H7 (cell line): Measurements from ENCODE around the gene RCCD1. TPM values are rescaled to one million over a fixed set of nuclear protein-coding genes. Genes with fewer than 3 reads are reported as not detected.
"Not testable (repeated sequence)": the region's sequence is repeated elsewhere in the genome, so short reads cannot be mapped to it uniquely, and the experiment has no call there.

Source experiments
- DNase-seq: peaks from one replicate; pipeline ENCODE4 v3.0.0; 2012
- H3K27me3 ChIP-seq: 2 replicates; pipeline ENCODE4 v1.6.0; 2011; ENCODE audit warnings: mild to moderate bottlenecking, low read length; ENCODE audit not compliant: control insufficient read depth, insufficient read depth
- H3K36me3 ChIP-seq: replicated peaks from 2 replicates; pipeline ENCODE4 v1.5.1; 2011; ENCODE audit warnings: low read length; ENCODE audit not compliant: control insufficient read depth, insufficient read depth
- H3K4me3 ChIP-seq: 2 replicates; pipeline ENCODE4 v1.5.1; 2011; ENCODE audit warnings: low read depth, mild to moderate bottlenecking, control low read depth, low read length, moderate library complexity; ENCODE audit not compliant: insufficient read depth
- total RNA-seq: library from RNA; depleted of rRNA; stranded (reverse); fragments of >200 nt; shearing (Covaris generic); gene quantifications from 2 replicates; pipeline ENCODE4 v1.2.3, GENCODE V29; 2014; rRNA removed

The RCCD1 gene
- 28.3 and 39.4 TPM in 2 replicates for total RNA-seq

GRCh38 chr15:90954712-90955623, at the start of gene RCCD1:
Gene RCCD1 (plus strand): TSS chr15:90954884. CDS start chr15:90956735, 1,851 bp downstream.
- peak within 1 kb of the TSS; percentile 68 for H3K4me3 ChIP-seq
- peaks cover 4% of the 10 kb centered on the region; the same call in 1 of the 2 replicates for H3K27me3 ChIP-seq
- DNase-seq = peak; percentile 99
- H3K36me3 ChIP-seq = peaks cover 13% of the 10 kb centered on the region

GRCh38 chr15:90905306-90906180, 49.1 kb upstream of the RCCD1 start:
- H3K27me3 ChIP-seq = peaks cover 11% of the 10 kb centered on the region
- H3K36me3 ChIP-seq = peaks cover 1% of the 10 kb centered on the region
- DNase-seq = no peak
- no peak overlapping the region for H3K4me3 ChIP-seq

DNA sequence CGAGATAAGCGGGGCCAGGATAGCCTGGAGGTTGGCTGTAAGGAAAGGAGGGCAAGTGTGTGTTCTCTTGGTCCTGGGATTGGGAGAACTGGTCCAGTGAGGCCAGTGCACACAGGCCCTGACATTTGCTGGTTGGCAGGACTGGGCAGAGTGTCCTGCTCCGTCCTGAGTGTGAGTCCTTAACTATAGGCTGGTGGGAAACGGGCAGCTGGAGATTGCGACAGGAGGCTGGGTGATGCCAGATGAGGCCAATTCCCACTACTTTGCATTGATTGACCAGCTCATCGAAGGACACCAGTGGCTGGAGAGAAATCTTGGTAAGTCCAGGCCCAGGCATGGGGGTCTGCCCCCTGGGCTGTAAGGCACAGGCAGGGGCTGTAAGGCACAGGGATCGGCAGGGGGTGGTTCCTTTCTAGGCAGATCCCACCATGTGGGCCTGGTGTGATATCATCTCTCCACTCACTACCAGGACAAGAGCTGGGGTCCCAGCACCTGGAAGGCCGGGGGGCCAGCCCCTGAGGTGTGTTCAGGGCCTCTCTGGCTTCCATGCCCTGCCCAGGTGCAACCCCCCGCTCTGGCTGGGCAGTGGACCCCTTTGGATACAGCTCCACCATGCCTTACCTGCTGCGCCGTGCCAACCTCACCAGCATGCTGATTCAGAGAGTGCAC, 48.4 kb upstream of the RCCD1 start:
- H3K4me3 ChIP-seq = no peak overlapping the region
- H3K27me3 ChIP-seq = peaks cover 11% of the 10 kb centered on the region
- DNase-seq = no peak
- H3K36me3 ChIP-seq = peaks cover 1% of the 10 kb centered on the region

GRCh38 chr15:90907051-90907660, 47.5 kb upstream of the RCCD1 start:
- no peak for DNase-seq
- no peak overlapping the region for H3K4me3 ChIP-seq
- H3K27me3 ChIP-seq = peaks cover 11% of the 10 kb centered on the region
- H3K36me3 ChIP-seq = peaks cover 1% of the 10 kb centered on the region

GRCh38 chr15:90907838-90908507, 46.7 kb upstream of the RCCD1 start:
- Histone ChIP-seq H3K27me3 (peaks cover 11% of the 10 kb centered on the region), H3K4me3 (no peak overlapping the region), H3K36me3 (peaks cover 3% of the 10 kb centered on the region)
- no peak for DNase-seq

DNA sequence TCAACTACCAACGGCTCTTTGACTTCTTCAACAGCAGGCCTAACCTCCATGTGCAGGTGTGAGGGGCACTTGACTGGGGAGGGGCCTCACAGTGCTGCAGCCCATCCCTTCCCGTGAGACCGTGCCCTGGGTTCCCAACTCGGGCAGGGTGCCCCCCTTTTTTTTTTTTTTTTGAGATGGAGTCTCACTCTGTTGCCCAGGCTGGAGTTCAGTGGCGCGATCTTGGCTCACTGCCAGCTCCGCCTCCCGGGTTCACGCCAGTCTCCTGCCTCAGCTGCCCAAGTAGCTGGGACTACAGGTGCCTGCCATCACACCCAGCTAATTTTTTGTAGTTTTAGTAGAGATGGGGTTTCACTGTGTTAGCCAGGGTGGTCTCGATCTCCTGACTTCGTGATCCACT, 45.2 kb upstream of the RCCD1 start:
- not testable (repeated sequence) for DNase-seq, H3K4me3 ChIP-seq, H3K27me3 ChIP-seq, H3K36me3 ChIP-seq

DNA sequence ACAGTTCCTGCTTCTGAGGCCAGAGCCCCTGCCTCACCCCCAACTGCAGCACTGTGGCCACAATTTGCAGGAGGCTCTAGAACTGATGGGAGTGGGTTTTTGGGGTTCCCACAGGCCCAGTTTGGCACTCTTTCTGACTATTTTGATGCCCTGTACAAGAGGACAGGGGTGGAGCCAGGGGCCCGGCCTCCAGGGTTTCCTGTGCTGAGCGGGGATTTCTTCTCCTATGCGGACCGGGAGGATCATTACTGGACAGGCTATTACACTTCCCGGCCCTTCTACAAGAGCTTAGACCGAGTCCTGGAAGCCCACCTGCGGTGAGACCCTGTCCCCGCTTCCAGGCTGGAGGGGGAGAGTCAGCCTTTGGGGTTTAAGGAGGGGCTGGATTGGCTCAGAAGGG, 44.7 kb upstream of the RCCD1 start:
- DNase-seq = no peak
- Histone ChIP-seq H3K27me3 (no peaks in the 10 kb centered on the region), H3K36me3 (peaks cover 3% of the 10 kb centered on the region), H3K4me3 (no peak overlapping the region)

- no peak for DNase-seq
- Histone ChIP-seq H3K27me3 (no peaks in the 10 kb centered on the region), H3K4me3 (no peak overlapping the region), H3K36me3 (peaks cover 3% of the 10 kb centered on the region)
Observed at GRCh38 chr15:90910441-90911301, 44.0 kb upstream of the RCCD1 start.

GRCh38 chr15:90911302-90911623, 43.4 kb upstream of the RCCD1 start:
- DNase-seq = no peak
- Histone ChIP-seq H3K27me3 (no peaks in the 10 kb centered on the region), H3K36me3 (peaks cover 3% of the 10 kb centered on the region), H3K4me3 (no peak overlapping the region)

- Histone ChIP-seq H3K4me3 (no peak overlapping the region), H3K36me3 (peaks cover 3% of the 10 kb centered on the region), H3K27me3 (no peaks in the 10 kb centered on the region)
- DNase-seq = no peak
Observed at GRCh38 chr15:90911906-90912769, 42.5 kb upstream of the RCCD1 start.

- DNase-seq = no peak
- Histone ChIP-seq H3K4me3 (no peak overlapping the region), H3K27me3 (no peaks in the 10 kb centered on the region), H3K36me3 (peaks cover 2% of the 10 kb centered on the region)
Observed at GRCh38 chr15:90912770-90913075, 42.0 kb upstream of the RCCD1 start.

GRCh38 chr15:90913398-90913944, 41.2 kb upstream of the RCCD1 start:
- H3K36me3 ChIP-seq = peaks cover 2% of the 10 kb centered on the region
- no peak overlapping the region for H3K4me3 ChIP-seq

More at GRCh38 chr15:90913398-90913944, 41.2 kb upstream of the RCCD1 start:
- no peak for DNase-seq
- no peaks in the 10 kb centered on the region for H3K27me3 ChIP-seq
